Hematopoietic multipotent progenitor cell treated with erythropoietin and hydrocortisone succinate and interleukin-3 and kit ligand, for 15 days (in vitro differentiated cells): ENCODE measurements around the gene RNMT.
"Not testable (repeated sequence)": the region's sequence is repeated elsewhere in the genome, so short reads cannot be mapped to it uniquely, and the experiment has no call there.

Source experiments
- DNase-seq: peaks from one replicate; pipeline ENCODE4 v3.0.0-alpha.2; 2015; ENCODE audit warnings: low spot score

The RNMT gene

GRCh38 chr18:13726232-13726971 is at the start of gene RNMT, which contains the start of gene FAM210A:
Gene RNMT (plus strand): TSS chr18:13726673. CDS start chr18:13731518, 4,845 bp downstream.
Gene FAM210A (minus strand): TSS chr18:13726558. CDS start chr18:13682077, 44,481 bp downstream.
- peak; percentile 96 for DNase-seq

GRCh38 chr18:13677350-13677749 is 49.1 kb upstream of the RNMT start:
- not testable (repeated sequence) for DNase-seq

- DNase-seq, result peak; percentile 11
Measured at GRCh38 chr18:13680612-13681011, 45.9 kb upstream of the RNMT start.

- DNase-seq, result no peak
Measured at GRCh38 chr18:13681701-13682100, 44.8 kb upstream of the RNMT start.

- DNase-seq, result no peak
Measured at GRCh38 chr18:13684546-13684945, 41.9 kb upstream of the RNMT start.

GRCh38 chr18:13688191-13689136 is 38.0 kb upstream of the RNMT start:
- DNase-seq, result no peak

- DNase-seq, result not testable (repeated sequence)
Measured at GRCh38 chr18:13690060-13690459, 36.4 kb upstream of the RNMT start.

- not testable (repeated sequence) for DNase-seq
Measured at GRCh38 chr18:13695337-13695736, 31.1 kb upstream of the RNMT start.

- no peak for DNase-seq
Measured at GRCh38 chr18:13696961-13697360, 29.5 kb upstream of the RNMT start.

GRCh38 chr18:13700153-13700552 is 26.3 kb upstream of the RNMT start:
- DNase-seq, result no peak

GRCh38 chr18:13703899-13704298 is 22.6 kb upstream of the RNMT start:
- DNase-seq, result no peak

- no peak for DNase-seq
Measured at GRCh38 chr18:13710414-13710831, 16.1 kb upstream of the RNMT start.

- DNase-seq, result no peak
Measured at GRCh38 chr18:13712400-13713131, 13.9 kb upstream of the RNMT start.

- DNase-seq, result no peak
Measured at GRCh38 chr18:13713455-13714055, 12.9 kb upstream of the RNMT start.

GRCh38 chr18:13715330-13715729 is 11.1 kb upstream of the RNMT start:
- DNase-seq, result no peak

GRCh38 chr18:13716916-13717315 is 9.6 kb upstream of the RNMT start:
- no peak for DNase-seq

- no peak for DNase-seq
Measured at GRCh38 chr18:13720123-13720522, 6.3 kb upstream of the RNMT start.

GRCh38 chr18:13720847-13721246 is 5.6 kb upstream of the RNMT start:
- DNase-seq, result no peak

- peak; percentile 8 for DNase-seq
Measured at GRCh38 chr18:13725566-13726231, 774 bp upstream of the RNMT start.

GRCh38 chr18:13726972-13727331 is 479 bp downstream of the RNMT start:
- peak; percentile 12 for DNase-seq

GRCh38 chr18:13730481-13730880 is 4.0 kb downstream of the RNMT start:
- no peak for DNase-seq
